Neural cell (in vitro differentiated cells): Measurements from ENCODE around the gene OAS3. TPM values are rescaled to one million over a fixed set of nuclear protein-coding genes. Genes with fewer than 3 reads are reported as not detected.

Source experiments
- polyA plus RNA-seq: library from polyadenylated mRNA; depleted of rRNA; stranded (reverse); fragments of >200 nt; gene quantifications from 2 replicates; pipeline ENCODE4 v1.2.3, GENCODE V29; 2014

The OAS3 gene
- polyA plus RNA-seq, 1 donor from 2014 or later: not detected

Other genes with a start within 250 kb of the OAS3 start
- gene RPH3A, start 146.7 kb upstream of the OAS3 start, polyA plus RNA-seq: 2.9 and 6.7 TPM in 2 replicates
- gene OAS1, start 31.5 kb upstream of the OAS3 start, polyA plus RNA-seq: not detected in 2 replicates
- not detected in 2 replicates for gene OAS2, start 40.0 kb downstream of the OAS3 start, polyA plus RNA-seq
- gene DTX1, start 118.3 kb downstream of the OAS3 start, polyA plus RNA-seq: 30.7 and 42.8 TPM in 2 replicates
- gene RASAL1, start 197.3 kb downstream of the OAS3 start, polyA plus RNA-seq: 0.14 and 0.15 TPM in 2 replicates
- not detected in 2 replicates for gene CFAP73, start 211.2 kb downstream of the OAS3 start, polyA plus RNA-seq
- gene DDX54, start 247.0 kb downstream of the OAS3 start, polyA plus RNA-seq: 52.2 and 63.3 TPM in 2 replicates
- gene RITA1, start 247.2 kb downstream of the OAS3 start, polyA plus RNA-seq: 22.8 and 23.3 TPM in 2 replicates